GM21526 (cell line): Measurements from ENCODE around the gene NOBOX.
"Not testable (repeated sequence)": the region's sequence is repeated elsewhere in the genome, so short reads cannot be mapped to it uniquely, and the experiment has no call there.

Source experiments
- ATAC-seq: cut with Tn5 transposase; IDR thresholded peaks from one replicate; pipeline ENCODE4 v1.9.1; 2021; ENCODE audit warnings: moderate library complexity; ENCODE audit not compliant: unreplicated experiment, low FRiP score

NOBOX gene

GRCh38 chr7:144397086-144397485 is 6.4 kb downstream of the NOBOX start:
- ATAC-seq = no peak

- ATAC-seq = peak; percentile 75
These were observed 11.7 kb downstream of the NOBOX start for GRCh38 chr7:144391823-144392255.

GRCh38 chr7:144391014-144391413 is 12.5 kb downstream of the NOBOX start:
- ATAC-seq = no peak

GRCh38 chr7:144390481-144390880 is 13.0 kb downstream of the NOBOX start:
- ATAC-seq = no peak

- ATAC-seq = no peak
These were observed 14.5 kb downstream of the NOBOX start for GRCh38 chr7:144388950-144389349.

GRCh38 chr7:144386741-144387140 is 16.8 kb downstream of the NOBOX start:
- ATAC-seq = no peak

- ATAC-seq = peak; percentile 57
These were observed 18.8 kb downstream of the NOBOX start for GRCh38 chr7:144384555-144385245.

- peak; percentile 91 for ATAC-seq
These were observed 19.4 kb downstream of the NOBOX start for GRCh38 chr7:144384071-144384470.

GRCh38 chr7:144379776-144380384 is 23.6 kb downstream of the NOBOX start:
- no peak for ATAC-seq

GRCh38 chr7:144378651-144379050 is 24.8 kb downstream of the NOBOX start:
- no peak for ATAC-seq

- not testable (repeated sequence) for ATAC-seq
These were observed 34.3 kb downstream of the NOBOX start for GRCh38 chr7:144369221-144369620.

- not testable (repeated sequence) for ATAC-seq
These were observed 36.2 kb downstream of the NOBOX start for GRCh38 chr7:144367250-144367649.

- not testable (repeated sequence) for ATAC-seq
These were observed 38.0 kb downstream of the NOBOX start for GRCh38 chr7:144365523-144365922.

GRCh38 chr7:144362061-144362460 is 41.4 kb downstream of the NOBOX start:
- ATAC-seq = not testable (repeated sequence)

GRCh38 chr7:144356860-144357259 is 46.6 kb downstream of the NOBOX start:
- not testable (repeated sequence) for ATAC-seq

GRCh38 chr7:144356185-144356584 is 47.3 kb downstream of the NOBOX start:
- ATAC-seq = not testable (repeated sequence)

- ATAC-seq = peak; percentile 72
These were observed 48.2 kb downstream of the NOBOX start, which contains the start of gene ARHGEF5 for GRCh38 chr7:144355176-144355822. ARHGEF5 (plus strand) TSS chr7:144355402; CDS start chr7:144362670, 7,268 bp downstream.

GRCh38 chr7:144351667-144352066 is 51.8 kb downstream of the NOBOX start:
- not testable (repeated sequence) for ATAC-seq

GRCh38 chr7:144348625-144349024 is 54.9 kb downstream of the NOBOX start:
- peak; percentile 30 for ATAC-seq
